GM12891 (cell line): ENCODE results near the gene OTOGL.

Experiments
- POLR2A ChIP-seq: IDR thresholded peaks from 2 replicates; pipeline ENCODE4 v1.6.1; 2011; ENCODE audit warnings: low read depth, low read length, control low read depth
- POLR2AphosphoS5 ChIP-seq: IDR thresholded peaks from 2 replicates; pipeline ENCODE4 v1.6.1; 2011; ENCODE audit warnings: low read depth, low read length, control low read depth
- TAF1 ChIP-seq: IDR thresholded peaks from 2 replicates; pipeline ENCODE4 v1.6.1; 2011; ENCODE audit warnings: low read depth, low read length, control low read depth

DNA sequence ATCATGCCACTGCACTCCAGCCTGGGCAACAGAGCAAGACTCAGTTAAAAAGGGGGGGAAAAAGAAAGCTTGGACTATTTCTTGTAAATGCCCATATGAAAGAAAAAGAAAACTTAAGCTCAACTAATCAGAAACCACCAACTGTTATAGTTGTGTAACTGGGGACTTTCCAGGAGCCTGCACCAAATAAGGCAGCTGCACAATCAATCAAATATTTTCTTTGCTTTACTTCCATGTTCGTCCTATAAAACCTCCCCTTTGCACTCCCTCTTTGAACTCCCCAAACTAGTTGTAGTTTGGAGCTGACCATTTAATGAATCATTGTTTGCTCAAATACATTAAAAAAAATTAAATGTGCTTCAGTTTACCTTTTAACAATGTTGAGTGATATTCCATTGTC, 54.9 kb downstream of the OTOGL start:
- TF ChIP-seq POLR2A (no peak), POLR2AphosphoS5 (no peak), TAF1 (no peak)
